IMR-90 (cell line): ENCODE results near the gene KLHL14.

Experiments used
- CEBPB ChIP-seq: IDR thresholded peaks from 2 replicates; pipeline ENCODE4 v1.6.1; 2012; ENCODE audit warnings: low read depth, low read length, improper control_type of control experiment
- CTCF ChIP-seq: conservative IDR thresholded peaks from 2 replicates; pipeline ENCODE4 v1.5.1; 2012; ENCODE audit warnings: mild to moderate bottlenecking, low read depth, low read length, improper control_type of control experiment
- ELK1 ChIP-seq: fragments of 150-350 bp; IDR thresholded peaks from 2 replicates; pipeline ENCODE4 v1.6.1; 2016; ENCODE audit warnings: low read depth, mild to moderate bottlenecking, low read length, moderate library complexity, borderline replicate concordance
- MAFK ChIP-seq: IDR thresholded peaks from 2 replicates; pipeline ENCODE4 v1.6.1; 2012; ENCODE audit warnings: low read depth, low read length, improper control_type of control experiment
- MAZ ChIP-seq: IDR thresholded peaks from 2 replicates; pipeline ENCODE4 v1.6.1; 2012; ENCODE audit warnings: low read depth, mild to moderate bottlenecking, low read length, improper control_type of control experiment, moderate library complexity, borderline replicate concordance
- POLR2A ChIP-seq: IDR thresholded peaks from 2 replicates; pipeline ENCODE4 v1.6.1; 2012; ENCODE audit warnings: mild to moderate bottlenecking, low read depth, low read length
- RAD21 ChIP-seq: IDR thresholded peaks from 2 replicates; pipeline ENCODE4 v1.6.1; 2012; ENCODE audit warnings: low read length, improper control_type of control experiment
- RCOR1 ChIP-seq: IDR thresholded peaks from 2 replicates; pipeline ENCODE4 v1.6.1; 2012; ENCODE audit warnings: mild to moderate bottlenecking, low read length, improper control_type of control experiment; ENCODE audit not compliant: insufficient replicate concordance
- RFX5 ChIP-seq: IDR thresholded peaks from 2 replicates; pipeline ENCODE4 v1.8.0; 2012; ENCODE audit warnings: low read depth, mild to moderate bottlenecking, low read length, moderate library complexity
- USF2 ChIP-seq: fragments of 150-350 bp; IDR thresholded peaks from 2 replicates; pipeline ENCODE4 v1.6.1; 2017; ENCODE audit warnings: mild to moderate bottlenecking, antibody characterized with exemption, low read length, low read depth

GRCh38 chr18:32724071-32724749 lies 48.6 kb downstream of the KLHL14 start:
- TF ChIP-seq CTCF = no peak
- no peak for TF ChIP-seq RFX5
- TF ChIP-seq POLR2A = no peak
- no peak for TF ChIP-seq ELK1
- TF ChIP-seq MAFK = no peak
- TF ChIP-seq CEBPB = no peak
- TF ChIP-seq USF2 = no peak
- no peak for TF ChIP-seq MAZ
- TF ChIP-seq RCOR1 = no peak
- TF ChIP-seq RAD21 = no peak
